ENCODE data around the gene BABAM1. TPM values are rescaled to one million over a fixed set of nuclear protein-coding genes. Genes with fewer than 3 reads are reported as not detected.
A peak's percentile ranks its signal among the peaks of the same experiment; 100 is the strongest.

Gene BABAM1
- total and polyA plus RNA-seq, 10 of the 15 experiments (the other 5 are each of a cell fraction or from before 2014, with no cell fraction given) = 11.9 to 154 (median 103) TPM

DNA sequence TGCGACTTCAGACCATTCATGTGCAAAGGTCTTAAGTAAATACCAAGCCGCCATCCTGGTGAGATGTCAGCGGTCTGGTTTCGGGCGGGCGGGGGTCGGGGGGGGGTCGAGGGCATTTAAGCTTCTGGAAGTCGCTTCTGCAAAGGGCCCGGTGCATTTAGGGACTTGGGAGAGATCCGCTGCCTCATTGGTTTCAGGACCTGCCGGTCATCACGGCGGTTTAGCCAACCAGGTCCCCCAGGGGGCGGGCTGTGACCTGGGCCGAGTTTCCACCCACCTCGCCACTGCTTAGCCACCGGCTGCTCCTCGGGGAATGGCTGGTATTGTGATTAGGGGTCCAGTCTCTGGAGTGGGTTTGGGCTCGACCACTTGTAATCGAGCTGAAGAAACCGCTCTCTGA is 22.2 kb downstream of the BABAM1 start (continued):
- no peak for TF ChIP-seq KDM1A (IDR thresholded peaks at IDR 0.05; ENCODE audit: borderline replicate concordance)
- no peak for TF ChIP-seq SIN3A (IDR thresholded peaks at IDR 0.05; ENCODE audit: low read depth, low read length)
- no peak for TF ChIP-seq HDAC2 (IDR thresholded peaks at IDR 0.05)
- no peak for TF ChIP-seq CEBPB (IDR thresholded peaks at IDR 0.05; ENCODE audit: borderline replicate concordance in 1 of 2, low read depth in 2 of 2, low read length in 2 of 2)
- TF ChIP-seq PML (IDR thresholded peaks at IDR 0.05; ENCODE audit: low read length) = no peak
- TF ChIP-seq RCOR1 (conservative IDR thresholded peaks at IDR 0.05; ENCODE audit: low read depth, low read length) = no peak
- TF ChIP-seq, protein P1, sequence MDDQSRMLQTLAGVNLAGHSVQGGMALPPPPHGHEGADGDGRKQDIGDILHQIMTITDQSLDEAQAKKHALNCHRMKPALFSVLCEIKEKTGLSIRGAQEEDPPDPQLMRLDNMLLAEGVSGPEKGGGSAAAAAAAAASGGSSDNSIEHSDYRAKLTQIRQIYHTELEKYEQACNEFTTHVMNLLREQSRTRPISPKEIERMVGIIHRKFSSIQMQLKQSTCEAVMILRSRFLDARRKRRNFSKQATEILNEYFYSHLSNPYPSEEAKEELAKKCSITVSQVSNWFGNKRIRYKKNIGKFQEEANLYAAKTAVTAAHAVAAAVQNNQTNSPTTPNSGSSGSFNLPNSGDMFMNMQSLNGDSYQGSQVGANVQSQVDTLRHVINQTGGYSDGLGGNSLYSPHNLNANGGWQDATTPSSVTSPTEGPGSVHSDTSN (IDR thresholded peaks at IDR 0.05; ENCODE audit: insufficient replicate concordance, low read depth, low read length) = peak; percentile 95
- no peak for TF ChIP-seq NR2C1 (IDR thresholded peaks at IDR 0.05)
- no peak for TF ChIP-seq CBFB (IDR thresholded peaks at IDR 0.05; ENCODE audit: low read depth)
- TF ChIP-seq TBL1XR1 (IDR thresholded peaks at IDR 0.05; ENCODE audit: low read depth, low read length) = no peak
- no peak for TF ChIP-seq MXI1 (IDR thresholded peaks at IDR 0.05; ENCODE audit: low read depth, low read length)
- no peak for TF ChIP-seq YY1 (IDR thresholded peaks at IDR 0.05; ENCODE audit: low read depth, low read length)
- TF ChIP-seq ZZZ3 (IDR thresholded peaks at IDR 0.05; ENCODE audit: control insufficient read depth, insufficient read length, low read depth) = no peak
- TF ChIP-seq SP1 (IDR thresholded peaks at IDR 0.05; ENCODE audit: low read depth, low read length) = peak; percentile 88
- TF ChIP-seq, protein P2, sequence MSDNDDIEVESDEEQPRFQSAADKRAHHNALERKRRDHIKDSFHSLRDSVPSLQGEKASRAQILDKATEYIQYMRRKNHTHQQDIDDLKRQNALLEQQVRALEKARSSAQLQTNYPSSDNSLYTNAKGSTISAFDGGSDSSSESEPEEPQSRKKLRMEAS (IDR thresholded peaks at IDR 0.05; ENCODE audit: low read depth, low read length) = no peak
- no peak for TF ChIP-seq POU2F2 (IDR thresholded peaks at IDR 0.05; ENCODE audit: borderline replicate concordance, low read depth, low read length)
- no peak for TF ChIP-seq TARDBP (IDR thresholded peaks at IDR 0.05; ENCODE audit: borderline replicate concordance)
- no peak for TF ChIP-seq MYB (IDR thresholded peaks at IDR 0.05; ENCODE audit: borderline replicate concordance, low read depth, low read length)
- TF ChIP-seq FOXK2 (IDR thresholded peaks at IDR 0.05) = no peak
- TF ChIP-seq KLF5 (IDR thresholded peaks at IDR 0.05; ENCODE audit: partially characterized antibody) = no peak
- no peak for TF ChIP-seq YBX1 (IDR thresholded peaks at IDR 0.05)
- no peak for TF ChIP-seq POLR2AphosphoS5 (IDR thresholded peaks at IDR 0.05; ENCODE audit: low read length)
- TF ChIP-seq, protein P3, sequence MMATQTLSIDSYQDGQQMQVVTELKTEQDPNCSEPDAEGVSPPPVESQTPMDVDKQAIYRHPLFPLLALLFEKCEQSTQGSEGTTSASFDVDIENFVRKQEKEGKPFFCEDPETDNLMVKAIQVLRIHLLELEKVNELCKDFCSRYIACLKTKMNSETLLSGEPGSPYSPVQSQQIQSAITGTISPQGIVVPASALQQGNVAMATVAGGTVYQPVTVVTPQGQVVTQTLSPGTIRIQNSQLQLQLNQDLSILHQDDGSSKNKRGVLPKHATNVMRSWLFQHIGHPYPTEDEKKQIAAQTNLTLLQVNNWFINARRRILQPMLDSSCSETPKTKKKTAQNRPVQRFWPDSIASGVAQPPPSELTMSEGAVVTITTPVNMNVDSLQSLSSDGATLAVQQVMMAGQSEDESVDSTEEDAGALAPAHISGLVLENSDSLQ (IDR thresholded peaks at IDR 0.05) = peak; percentile 96
- TF ChIP-seq, protein P4, sequence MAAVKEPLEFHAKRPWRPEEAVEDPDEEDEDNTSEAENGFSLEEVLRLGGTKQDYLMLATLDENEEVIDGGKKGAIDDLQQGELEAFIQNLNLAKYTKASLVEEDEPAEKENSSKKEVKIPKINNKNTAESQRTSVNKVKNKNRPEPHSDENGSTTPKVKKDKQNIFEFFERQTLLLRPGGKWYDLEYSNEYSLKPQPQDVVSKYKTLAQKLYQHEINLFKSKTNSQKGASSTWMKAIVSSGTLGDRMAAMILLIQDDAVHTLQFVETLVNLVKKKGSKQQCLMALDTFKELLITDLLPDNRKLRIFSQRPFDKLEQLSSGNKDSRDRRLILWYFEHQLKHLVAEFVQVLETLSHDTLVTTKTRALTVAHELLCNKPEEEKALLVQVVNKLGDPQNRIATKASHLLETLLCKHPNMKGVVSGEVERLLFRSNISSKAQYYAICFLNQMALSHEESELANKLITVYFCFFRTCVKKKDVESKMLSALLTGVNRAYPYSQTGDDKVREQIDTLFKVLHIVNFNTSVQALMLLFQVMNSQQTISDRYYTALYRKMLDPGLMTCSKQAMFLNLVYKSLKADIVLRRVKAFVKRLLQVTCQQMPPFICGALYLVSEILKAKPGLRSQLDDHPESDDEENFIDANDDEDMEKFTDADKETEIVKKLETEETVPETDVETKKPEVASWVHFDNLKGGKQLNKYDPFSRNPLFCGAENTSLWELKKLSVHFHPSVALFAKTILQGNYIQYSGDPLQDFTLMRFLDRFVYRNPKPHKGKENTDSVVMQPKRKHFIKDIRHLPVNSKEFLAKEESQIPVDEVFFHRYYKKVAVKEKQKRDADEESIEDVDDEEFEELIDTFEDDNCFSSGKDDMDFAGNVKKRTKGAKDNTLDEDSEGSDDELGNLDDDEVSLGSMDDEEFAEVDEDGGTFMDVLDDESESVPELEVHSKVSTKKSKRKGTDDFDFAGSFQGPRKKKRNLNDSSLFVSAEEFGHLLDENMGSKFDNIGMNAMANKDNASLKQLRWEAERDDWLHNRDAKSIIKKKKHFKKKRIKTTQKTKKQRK (IDR thresholded peaks at IDR 0.05; ENCODE audit: low read depth, low read length) = no peak

All from GM12878 (cell line).